Measurements from ENCODE around the gene SYNJ2.
"Not testable (repeated sequence)": the region's sequence is repeated elsewhere in the genome, so short reads cannot be mapped to it uniquely, and the experiment has no call there.

SYNJ2 gene

DNA sequence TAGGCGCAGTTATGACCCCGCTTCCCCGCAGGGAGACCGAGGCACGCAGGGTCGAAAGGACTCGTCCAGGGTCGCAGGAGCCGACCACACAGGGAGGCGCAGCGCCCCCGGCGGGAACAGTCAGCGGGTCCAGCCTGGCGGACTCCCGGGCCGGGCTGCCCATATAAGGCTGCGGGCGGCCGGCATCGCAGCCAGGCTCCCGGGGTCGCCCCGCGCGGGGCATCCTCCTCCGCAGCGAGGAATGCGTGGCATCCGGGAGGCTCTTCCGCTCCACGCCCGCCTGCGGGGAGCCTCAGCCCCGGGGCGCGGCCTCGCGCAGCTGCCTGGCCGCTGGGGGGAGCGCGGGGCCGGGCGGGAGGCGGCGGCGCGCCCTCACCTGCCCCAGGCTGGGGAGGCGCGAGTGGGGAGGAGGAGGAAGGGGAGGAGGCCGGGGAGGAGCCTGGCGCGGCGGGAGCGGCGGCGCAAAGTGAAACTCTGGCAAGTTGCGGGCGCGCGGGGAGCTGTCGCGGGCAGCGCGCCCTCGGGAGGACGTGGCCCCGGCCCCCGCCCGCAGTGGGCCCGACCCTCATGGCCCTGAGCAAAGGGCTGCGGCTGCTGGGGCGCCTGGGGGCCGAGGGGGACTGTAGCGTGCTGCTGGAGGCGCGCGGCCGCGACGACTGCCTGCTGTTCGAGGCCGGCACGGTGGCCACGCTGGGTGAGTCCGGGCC is at the start of gene SYNJ2:
Gene SYNJ2, plus strand, starts transcription at position 469 of the 707 bp plus-strand sequence. Its CDS starts 99 bp downstream, at position 568.
- DNase-seq (ENCODE audit: low spot score) = peak; percentile 91

DNA sequence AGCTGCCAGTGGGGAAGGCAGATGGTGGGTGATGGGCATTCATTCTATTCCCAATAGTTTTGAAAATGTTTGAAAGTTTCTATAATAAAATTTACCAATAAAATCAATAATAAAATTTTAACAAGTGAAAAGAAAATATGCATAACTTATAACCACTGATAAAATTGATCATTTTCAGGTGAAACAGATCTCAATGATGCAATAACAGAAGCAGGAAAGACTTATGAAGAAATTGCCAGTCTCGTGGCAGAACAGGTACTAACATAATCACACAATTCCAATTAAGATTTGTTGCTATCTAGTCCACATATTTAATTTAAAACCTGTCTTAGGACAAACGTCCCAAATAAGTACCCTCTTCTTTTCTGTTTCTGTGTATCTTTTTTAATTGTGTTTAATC is 45.9 kb upstream of the SYNJ2 start:
- no peak for DNase-seq (ENCODE audit: low spot score)

GRCh38 chr6:157937318-157937717 is 44.3 kb upstream of the SYNJ2 start:
- no peak for DNase-seq (ENCODE audit: low spot score)

DNA sequence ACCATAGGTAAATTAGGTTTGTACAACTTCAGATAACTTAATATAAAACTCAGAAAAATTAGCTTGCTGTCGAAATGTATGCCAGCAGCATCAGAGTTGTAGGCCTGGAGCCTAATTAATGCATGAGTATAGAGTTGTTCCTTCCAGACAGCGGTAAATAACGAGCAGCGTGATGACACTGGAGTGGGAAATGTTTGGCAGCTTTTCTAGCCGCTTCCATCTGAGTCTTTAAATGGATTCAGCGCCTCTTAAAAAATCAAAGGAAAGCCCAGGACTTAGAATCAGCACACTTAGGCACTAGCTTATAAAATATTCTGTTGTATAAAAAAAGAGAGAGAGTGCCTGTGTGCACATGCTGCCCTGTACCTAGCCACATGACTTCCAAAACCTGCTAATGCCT is 43.7 kb upstream of the SYNJ2 start:
- no peak for DNase-seq (ENCODE audit: low spot score)

DNA sequence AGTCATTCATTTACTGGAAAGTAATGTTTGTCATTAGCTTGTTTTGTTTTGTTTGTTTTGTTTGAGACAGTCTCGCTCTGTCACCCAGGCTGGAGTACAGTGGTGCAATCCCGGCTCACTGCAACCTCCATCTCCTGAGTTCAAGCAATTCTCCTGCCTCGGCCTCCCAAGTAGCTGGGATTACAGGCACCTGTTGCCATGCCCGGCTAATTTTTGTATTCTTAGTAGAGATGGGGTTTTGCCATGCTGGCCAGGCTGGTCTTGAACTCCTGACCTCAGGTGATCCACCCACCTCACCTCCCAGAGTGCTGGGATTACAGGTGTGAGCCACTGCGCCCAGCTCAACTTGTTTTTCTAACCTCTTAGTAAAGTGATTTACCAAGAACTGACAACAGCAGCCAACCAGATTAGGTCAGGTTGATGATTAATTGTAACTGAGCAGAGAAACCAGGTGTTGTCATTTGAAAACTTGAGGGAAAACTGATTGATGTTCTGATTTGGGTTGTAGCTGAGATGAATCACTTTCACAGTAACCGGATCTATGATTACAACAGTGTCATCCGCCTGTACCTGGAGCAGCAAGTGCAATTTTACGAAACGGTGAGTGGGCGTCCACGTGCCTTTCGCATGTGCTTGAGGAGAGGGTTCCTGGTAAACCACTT is 41.2 kb upstream of the SYNJ2 start:
- DNase-seq (ENCODE audit: low spot score) = not testable (repeated sequence)

- DNase-seq (ENCODE audit: low spot score) = no peak
Observed at GRCh38 chr6:157941101-157941863, 40.4 kb upstream of the SYNJ2 start.

GRCh38 chr6:157942351-157942750 is 39.3 kb upstream of the SYNJ2 start:
- DNase-seq (ENCODE audit: low spot score) = no peak

DNA sequence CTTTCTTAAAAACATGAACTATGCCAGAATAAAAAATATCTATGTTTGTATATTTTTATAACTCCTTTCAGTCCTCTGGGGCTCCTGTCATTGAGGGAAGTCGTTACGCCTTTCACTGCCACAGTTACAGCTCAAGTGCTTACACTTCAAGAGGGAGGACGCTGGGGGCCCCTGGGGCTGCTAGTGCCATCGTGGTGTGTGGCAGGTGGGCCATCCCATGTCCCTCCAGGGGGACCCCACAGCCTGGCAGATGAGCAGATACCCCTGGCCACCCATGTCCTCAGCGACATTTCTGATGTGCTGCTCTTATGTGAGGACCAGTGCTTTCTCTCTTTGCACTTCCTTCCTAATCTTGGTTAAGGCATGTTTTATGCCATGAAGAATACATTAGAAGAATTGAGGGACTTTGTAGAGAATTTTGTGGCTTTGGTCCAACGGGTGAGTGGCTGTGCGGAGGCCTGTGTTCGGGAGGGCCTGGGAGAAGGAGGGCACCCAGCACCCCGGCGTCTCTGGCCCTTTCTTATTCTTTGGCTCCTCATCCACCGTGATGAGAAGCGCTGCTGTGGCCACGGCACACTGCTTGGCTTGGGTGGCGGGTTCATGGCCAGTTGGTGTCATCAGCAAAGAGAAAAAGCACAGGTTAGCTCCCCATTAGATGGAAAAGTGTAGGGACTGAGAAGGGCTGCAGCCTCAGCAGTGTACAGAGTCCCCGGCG is 38.3 kb upstream of the SYNJ2 start:
- no peak for DNase-seq (ENCODE audit: low spot score)

DNA sequence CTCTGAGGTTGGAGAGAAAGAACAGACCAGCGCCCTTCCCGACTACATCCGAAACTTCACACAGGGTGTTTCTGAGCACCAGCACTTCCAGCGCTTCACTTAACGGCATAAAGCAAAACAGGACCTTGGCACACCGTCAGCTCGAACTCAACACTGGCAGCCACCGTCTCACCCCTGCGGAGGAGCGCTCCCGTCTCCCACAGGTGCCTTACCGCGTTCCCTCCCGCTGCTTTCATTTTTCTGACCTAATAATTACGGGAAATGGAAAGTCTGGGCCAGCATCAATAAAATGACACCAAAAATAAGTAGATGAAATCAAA is 37.7 kb upstream of the SYNJ2 start:
- no peak for DNase-seq (ENCODE audit: low spot score)

DNA sequence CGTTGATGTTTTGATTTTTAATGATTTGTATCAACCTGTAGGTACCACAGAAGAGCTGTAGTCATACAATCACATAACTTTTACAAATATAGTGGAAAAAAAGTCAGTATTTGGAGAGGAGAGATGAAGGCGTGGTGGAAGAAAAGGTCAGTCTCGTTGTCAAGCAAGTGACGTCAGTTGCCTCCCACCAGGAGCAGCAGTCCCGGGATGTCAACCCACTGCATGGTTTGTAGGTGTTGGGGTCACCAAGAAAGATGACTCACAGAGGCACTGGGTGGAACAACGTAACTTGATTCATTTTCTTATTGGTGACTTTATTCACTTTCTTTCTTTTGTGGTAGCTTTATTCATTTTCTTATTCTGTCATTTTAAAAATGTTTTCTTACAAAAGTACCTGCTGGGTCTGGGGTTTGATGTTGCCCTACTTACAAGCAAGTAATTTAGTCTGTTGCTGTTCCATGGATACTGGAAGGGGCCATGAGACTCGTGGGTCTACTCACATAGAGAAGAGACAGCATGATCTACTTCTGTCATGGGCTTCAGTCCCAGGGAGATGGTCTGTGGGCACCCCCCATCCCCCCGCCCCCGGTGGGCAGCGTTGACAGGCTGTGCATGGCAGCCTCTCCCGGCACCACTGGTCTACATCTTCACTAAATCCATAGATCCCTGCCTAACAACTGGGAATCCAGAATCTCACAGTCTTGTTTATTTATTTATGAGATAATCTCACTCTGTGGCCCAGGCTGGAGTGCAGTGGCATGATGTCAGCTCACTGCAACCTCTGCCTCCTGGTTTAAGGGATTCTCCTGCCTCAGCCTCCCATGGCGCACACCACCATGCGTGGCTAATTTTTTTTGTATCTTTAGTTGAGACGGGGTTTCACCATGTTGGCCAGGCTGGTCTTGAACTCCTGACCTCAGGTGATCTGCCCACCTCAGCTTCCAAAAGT is 36.4 kb upstream of the SYNJ2 start:
- DNase-seq (ENCODE audit: low spot score) = no peak

- no peak for DNase-seq (ENCODE audit: low spot score)
Observed at GRCh38 chr6:157946053-157946617, 35.5 kb upstream of the SYNJ2 start.

DNA sequence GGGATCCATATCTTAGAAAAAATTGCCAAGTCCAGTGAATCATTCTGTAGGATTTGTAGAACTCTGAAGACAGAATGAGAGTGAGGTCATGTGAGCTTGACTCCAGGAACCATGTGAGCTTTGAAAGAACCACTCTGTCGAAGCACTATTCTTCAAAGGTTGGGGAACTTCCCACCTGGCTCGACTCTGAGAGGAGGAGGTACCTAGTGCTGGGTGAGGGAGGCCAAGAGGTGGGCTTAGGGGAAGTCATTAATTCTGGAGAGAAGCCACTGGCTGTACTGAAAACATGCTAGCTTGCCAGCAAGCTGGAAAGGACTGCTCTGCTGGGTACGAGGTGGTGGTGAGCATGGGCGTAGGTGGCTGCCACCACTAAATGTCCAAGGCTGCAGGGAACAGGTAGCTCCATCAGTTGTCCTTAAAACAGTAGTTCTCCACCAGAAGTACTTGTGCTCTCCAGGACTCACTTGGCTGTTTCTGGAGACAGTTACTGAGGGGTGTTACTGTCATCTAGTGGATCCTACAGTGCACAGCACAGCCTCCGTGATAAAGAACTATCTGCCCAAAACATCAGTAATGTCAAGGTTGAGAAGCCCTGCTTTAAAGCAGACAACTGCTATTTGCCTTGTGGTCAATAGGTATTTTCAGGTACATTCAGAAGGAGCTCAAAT is 34.7 kb upstream of the SYNJ2 start:
- no peak for DNase-seq (ENCODE audit: low spot score)

DNA sequence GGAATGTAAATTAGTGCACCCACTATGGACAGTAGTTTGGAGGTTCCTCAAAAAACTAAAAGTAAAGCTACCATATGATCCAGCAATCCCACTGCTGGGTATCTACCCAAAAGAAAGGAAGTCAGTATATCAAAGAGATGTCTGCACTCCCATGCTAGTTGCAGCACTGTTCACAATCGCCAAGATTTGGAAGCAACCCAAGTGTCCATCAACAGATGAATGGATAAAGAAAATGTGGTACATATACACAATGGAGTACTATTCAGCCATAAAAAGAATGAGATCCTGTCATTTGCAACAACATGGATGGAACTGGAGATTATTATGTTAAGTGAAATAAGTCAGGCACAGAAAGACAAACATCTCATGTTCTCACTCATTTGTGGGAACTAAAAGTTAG is 30.8 kb upstream of the SYNJ2 start:
- DNase-seq (ENCODE audit: low spot score) = not testable (repeated sequence)

DNA sequence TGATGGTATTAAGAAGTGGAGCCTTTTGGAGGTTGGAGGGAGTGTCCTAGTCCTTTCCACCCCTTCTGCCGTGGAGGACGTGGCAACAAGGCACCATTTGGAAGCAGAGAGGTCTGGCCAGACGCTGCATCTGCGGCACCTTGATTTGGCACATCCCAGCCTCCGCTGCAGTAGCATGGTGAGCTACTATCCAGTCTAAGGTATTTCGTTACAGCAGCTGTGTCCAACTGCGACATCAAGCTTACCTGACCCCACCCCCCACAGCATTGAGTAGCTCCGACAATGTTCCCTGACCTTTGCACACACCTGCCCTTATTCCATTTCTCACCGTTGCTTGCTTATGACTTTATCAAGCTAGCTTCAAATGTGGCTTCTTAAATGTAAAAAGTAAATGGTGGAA is 29.8 kb upstream of the SYNJ2 start:
- DNase-seq (ENCODE audit: low spot score) = no peak

DNA sequence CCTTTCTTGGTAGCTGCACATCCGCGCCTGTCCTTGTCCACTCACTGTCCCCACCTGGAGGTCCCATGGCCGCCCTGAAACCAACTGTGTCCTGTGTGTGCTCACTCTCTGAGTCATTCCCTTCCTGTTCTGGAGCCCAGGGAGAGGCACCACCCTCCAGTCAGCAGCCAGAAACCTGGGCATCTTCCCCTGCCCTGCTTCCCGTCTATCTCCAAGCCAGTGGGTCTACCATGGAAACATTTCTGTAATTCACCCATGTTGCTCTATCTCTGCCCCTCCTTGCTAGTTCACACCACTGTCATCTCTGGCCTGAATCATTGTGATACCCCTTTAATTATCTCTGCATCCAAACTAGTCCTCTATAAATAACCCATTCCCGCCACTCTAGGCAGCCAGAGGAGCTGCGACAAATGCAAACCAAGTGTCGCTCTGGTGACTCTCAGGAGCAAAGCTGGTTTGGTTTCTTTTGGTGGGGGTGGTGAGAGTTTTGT is 28.8 kb upstream of the SYNJ2 start:
- peak; percentile 43 for DNase-seq (ENCODE audit: low spot score)

GRCh38 chr6:157953580-157954091 is 28.0 kb upstream of the SYNJ2 start:
- DNase-seq (ENCODE audit: low spot score) = no peak

- peak; percentile 60 for DNase-seq (ENCODE audit: low spot score)
Observed at GRCh38 chr6:157954150-157955117, 27.2 kb upstream of the SYNJ2 start.

DNA sequence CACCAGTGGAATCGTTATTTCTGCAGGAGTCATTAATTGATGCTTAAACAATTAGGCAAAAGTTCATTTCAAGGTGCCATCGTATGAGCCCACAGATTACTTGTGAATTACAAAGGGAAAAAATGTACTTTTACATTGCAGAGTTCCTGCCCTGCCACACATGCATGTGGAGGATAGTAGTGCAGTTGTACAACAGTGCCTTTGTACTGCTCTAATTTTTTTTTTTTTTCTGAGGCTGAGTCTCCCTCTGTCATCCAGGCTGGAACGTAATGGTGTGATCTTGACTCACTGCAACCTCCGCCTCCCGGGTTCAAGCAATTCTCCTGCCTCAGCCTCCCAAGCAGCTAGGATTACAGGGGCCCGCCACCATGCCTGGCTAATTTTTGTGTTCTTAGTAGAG is 26.0 kb upstream of the SYNJ2 start:
- DNase-seq (ENCODE audit: low spot score) = no peak

DNA sequence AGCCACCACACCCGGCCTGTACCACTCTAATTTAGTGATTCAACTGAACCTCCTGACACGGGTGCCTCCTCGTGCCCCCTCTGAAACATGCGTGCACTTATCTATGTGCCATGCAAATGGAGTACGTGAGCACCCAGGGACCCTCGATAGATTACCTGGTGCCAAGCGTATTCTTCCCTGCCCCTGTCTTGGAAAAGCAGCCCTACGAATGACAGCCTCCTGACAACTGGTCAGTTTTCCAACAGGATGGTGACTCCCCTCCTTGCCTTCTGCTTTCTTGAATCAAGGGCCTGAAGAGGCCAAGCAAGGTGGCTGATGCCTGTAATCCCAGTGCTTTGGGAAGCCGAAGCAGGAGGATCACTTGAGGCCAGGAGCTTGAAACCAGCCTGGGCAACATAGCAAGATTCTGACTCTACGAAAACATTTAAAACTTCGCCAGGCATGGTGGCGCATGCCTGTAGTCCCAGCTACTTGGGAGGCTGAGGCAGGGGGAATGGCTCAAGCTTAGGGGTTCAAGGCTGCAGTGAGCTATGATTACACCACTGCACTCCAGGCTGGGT is 25.4 kb upstream of the SYNJ2 start:
- DNase-seq (ENCODE audit: low spot score) = no peak
